EH (cell line): ENCODE results near the gene GOLGA8M.
"Not testable (repeated sequence)": the region's sequence is repeated elsewhere in the genome, so short reads cannot be mapped to it uniquely, and the experiment has no call there.

Experiments
- DNase-seq: peaks from one replicate; pipeline ENCODE4 v3.0.0-alpha.2; 2015; ENCODE audit warnings: low read depth

The GOLGA8M gene

GRCh38 chr15:28712270-28712669 is at the start of gene GOLGA8M:
TSS of gene GOLGA8M (minus strand) at chr15:28712421. CDS start at chr15:28712323, 98 bp downstream.
- not testable (repeated sequence) for DNase-seq

GRCh38 chr15:28742890-28743289 is 30.7 kb upstream of the GOLGA8M start:
- not testable (repeated sequence) for DNase-seq

- DNase-seq: not testable (repeated sequence)
These were observed 26.5 kb upstream of the GOLGA8M start for GRCh38 chr15:28738590-28739292.

- not testable (repeated sequence) for DNase-seq
These were observed 26.0 kb upstream of the GOLGA8M start for GRCh38 chr15:28738200-28738561.

GRCh38 chr15:28737521-28738199 is 25.4 kb upstream of the GOLGA8M start:
- peak; percentile 60 for DNase-seq

- not testable (repeated sequence) for DNase-seq
These were observed 15.8 kb upstream of the GOLGA8M start for GRCh38 chr15:28728061-28728460.

GRCh38 chr15:28727026-28727425 is 14.8 kb upstream of the GOLGA8M start:
- not testable (repeated sequence) for DNase-seq

- no peak for DNase-seq
These were observed 13.9 kb upstream of the GOLGA8M start for GRCh38 chr15:28726102-28726501.

- no peak for DNase-seq
These were observed 13.3 kb upstream of the GOLGA8M start for GRCh38 chr15:28725556-28725955.

- not testable (repeated sequence) for DNase-seq
These were observed 11.8 kb upstream of the GOLGA8M start for GRCh38 chr15:28723986-28724385.

- not testable (repeated sequence) for DNase-seq
These were observed 7.4 kb upstream of the GOLGA8M start for GRCh38 chr15:28719626-28720025.

GRCh38 chr15:28718576-28718975 is 6.4 kb upstream of the GOLGA8M start:
- not testable (repeated sequence) for DNase-seq

- DNase-seq: not testable (repeated sequence)
These were observed 2.0 kb upstream of the GOLGA8M start for GRCh38 chr15:28714176-28714575.

GRCh38 chr15:28703927-28704326 is 8.3 kb downstream of the GOLGA8M start:
- not testable (repeated sequence) for DNase-seq

- DNase-seq: not testable (repeated sequence)
These were observed 9.8 kb downstream of the GOLGA8M start for GRCh38 chr15:28702427-28702826.

- DNase-seq: not testable (repeated sequence)
These were observed 18.0 kb downstream of the GOLGA8M start for GRCh38 chr15:28694006-28694751.

GRCh38 chr15:28693021-28693420 is 19.2 kb downstream of the GOLGA8M start:
- not testable (repeated sequence) for DNase-seq

GRCh38 chr15:28673533-28673932 is 38.7 kb downstream of the GOLGA8M start:
- DNase-seq: not testable (repeated sequence)

- DNase-seq: not testable (repeated sequence)
These were observed 40.1 kb downstream of the GOLGA8M start for GRCh38 chr15:28672122-28672521.

GRCh38 chr15:28666402-28666801 is 45.8 kb downstream of the GOLGA8M start:
- not testable (repeated sequence) for DNase-seq

- DNase-seq: not testable (repeated sequence)
These were observed 47.6 kb downstream of the GOLGA8M start for GRCh38 chr15:28664575-28664974.

GRCh38 chr15:28663717-28664116 is 48.5 kb downstream of the GOLGA8M start:
- not testable (repeated sequence) for DNase-seq

GRCh38 chr15:28660750-28661149 is 51.5 kb downstream of the GOLGA8M start:
- not testable (repeated sequence) for DNase-seq
